ENCODE measurements around the gene HLF. TPM values are rescaled to one million over a fixed set of nuclear protein-coding genes. Genes with fewer than 3 reads are reported as not detected.

HLF gene
- total and polyA plus RNA-seq, 4 donors: 8.0 to 59.3 (median 24.6) TPM

DNA sequence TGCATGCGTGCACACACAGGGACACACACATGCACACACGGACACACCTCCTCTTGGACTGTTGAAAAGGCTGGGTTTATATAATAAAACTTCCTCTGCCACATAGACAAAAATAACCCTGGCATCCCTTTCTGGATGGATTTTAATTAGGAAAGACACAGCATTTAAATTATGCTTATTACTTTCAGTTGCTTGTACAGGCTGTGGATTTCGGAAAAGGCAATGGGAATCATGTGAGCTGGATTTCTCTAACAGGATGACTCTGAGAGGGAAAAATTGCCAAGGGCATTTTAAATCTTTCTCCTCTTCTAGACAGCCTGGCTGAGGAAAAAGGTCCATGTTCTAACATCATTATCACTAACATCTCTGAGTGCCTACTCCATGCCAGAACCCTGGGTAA, 75.9 kb downstream of the HLF start:
- H3K27ac ChIP-seq (ENCODE audit: low read depth in 1 of 2, low read length in 2 of 2): no peak overlapping the region
- no peaks in the 10 kb centered on the region for H3K27me3 ChIP-seq (ENCODE audit: control insufficient read depth in 4 of 4, insufficient read depth in 4 of 4, low read length in 3 of 4)
- WGBS: 93% methylated on average over 3 of the region's 3 CpGs
- DNase-seq (ENCODE audit: low spot score): no peak
- no peaks in the 10 kb centered on the region for H3K9me3 ChIP-seq (ENCODE audit: control insufficient read depth in 4 of 4, low read length in 3 of 4)
- no peak overlapping the region for H3K4me3 ChIP-seq (ENCODE audit: low read depth in 1 of 3, low read length in 3 of 3)
- no peaks in the 10 kb centered on the region for H3K36me3 ChIP-seq (ENCODE audit: control insufficient read depth in 4 of 4, insufficient read depth in 3 of 4, low read depth in 1 of 4, low read length in 3 of 4)
- no peak for TF ChIP-seq NR2F2 (IDR thresholded peaks at IDR 0.05)
- TF ChIP-seq, protein P1, sequence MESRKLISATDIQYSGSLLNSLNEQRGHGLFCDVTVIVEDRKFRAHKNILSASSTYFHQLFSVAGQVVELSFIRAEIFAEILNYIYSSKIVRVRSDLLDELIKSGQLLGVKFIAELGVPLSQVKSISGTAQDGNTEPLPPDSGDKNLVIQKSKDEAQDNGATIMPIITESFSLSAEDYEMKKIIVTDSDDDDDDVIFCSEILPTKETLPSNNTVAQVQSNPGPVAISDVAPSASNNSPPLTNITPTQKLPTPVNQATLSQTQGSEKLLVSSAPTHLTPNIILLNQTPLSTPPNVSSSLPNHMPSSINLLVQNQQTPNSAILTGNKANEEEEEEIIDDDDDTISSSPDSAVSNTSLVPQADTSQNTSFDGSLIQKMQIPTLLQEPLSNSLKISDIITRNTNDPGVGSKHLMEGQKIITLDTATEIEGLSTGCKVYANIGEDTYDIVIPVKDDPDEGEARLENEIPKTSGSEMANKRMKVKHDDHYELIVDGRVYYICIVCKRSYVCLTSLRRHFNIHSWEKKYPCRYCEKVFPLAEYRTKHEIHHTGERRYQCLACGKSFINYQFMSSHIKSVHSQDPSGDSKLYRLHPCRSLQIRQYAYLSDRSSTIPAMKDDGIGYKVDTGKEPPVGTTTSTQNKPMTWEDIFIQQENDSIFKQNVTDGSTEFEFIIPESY (IDR thresholded peaks at IDR 0.05): no peak
- no peak for TF ChIP-seq JUND (IDR thresholded peaks at IDR 0.05)
- TF ChIP-seq, protein P2, sequence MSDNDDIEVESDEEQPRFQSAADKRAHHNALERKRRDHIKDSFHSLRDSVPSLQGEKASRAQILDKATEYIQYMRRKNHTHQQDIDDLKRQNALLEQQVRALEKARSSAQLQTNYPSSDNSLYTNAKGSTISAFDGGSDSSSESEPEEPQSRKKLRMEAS (IDR thresholded peaks at IDR 0.05): no peak
- no peak for TF ChIP-seq EGR1 (IDR thresholded peaks at IDR 0.05; ENCODE audit: low read depth in 2 of 2)
- TF ChIP-seq, protein P3, sequence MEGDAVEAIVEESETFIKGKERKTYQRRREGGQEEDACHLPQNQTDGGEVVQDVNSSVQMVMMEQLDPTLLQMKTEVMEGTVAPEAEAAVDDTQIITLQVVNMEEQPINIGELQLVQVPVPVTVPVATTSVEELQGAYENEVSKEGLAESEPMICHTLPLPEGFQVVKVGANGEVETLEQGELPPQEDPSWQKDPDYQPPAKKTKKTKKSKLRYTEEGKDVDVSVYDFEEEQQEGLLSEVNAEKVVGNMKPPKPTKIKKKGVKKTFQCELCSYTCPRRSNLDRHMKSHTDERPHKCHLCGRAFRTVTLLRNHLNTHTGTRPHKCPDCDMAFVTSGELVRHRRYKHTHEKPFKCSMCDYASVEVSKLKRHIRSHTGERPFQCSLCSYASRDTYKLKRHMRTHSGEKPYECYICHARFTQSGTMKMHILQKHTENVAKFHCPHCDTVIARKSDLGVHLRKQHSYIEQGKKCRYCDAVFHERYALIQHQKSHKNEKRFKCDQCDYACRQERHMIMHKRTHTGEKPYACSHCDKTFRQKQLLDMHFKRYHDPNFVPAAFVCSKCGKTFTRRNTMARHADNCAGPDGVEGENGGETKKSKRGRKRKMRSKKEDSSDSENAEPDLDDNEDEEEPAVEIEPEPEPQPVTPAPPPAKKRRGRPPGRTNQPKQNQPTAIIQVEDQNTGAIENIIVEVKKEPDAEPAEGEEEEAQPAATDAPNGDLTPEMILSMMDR (IDR thresholded peaks at IDR 0.05; ENCODE audit: low read depth, low read length, missing input control): no peak
- no peak for TF ChIP-seq HNF4G (IDR thresholded peaks at IDR 0.05)
- no peak for TF ChIP-seq YY1 (IDR thresholded peaks at IDR 0.05)
- no peak for TF ChIP-seq RAD21 (IDR thresholded peaks at IDR 0.05)
- TF ChIP-seq GABPA (IDR thresholded peaks at IDR 0.05 in 1 of 2, conservative IDR thresholded peaks at IDR 0.05 in 1 of 2): no peak
- TF ChIP-seq, protein P4, sequence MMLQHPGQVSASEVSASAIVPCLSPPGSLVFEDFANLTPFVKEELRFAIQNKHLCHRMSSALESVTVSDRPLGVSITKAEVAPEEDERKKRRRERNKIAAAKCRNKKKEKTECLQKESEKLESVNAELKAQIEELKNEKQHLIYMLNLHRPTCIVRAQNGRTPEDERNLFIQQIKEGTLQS (IDR thresholded peaks at IDR 0.05): no peak
- TF ChIP-seq SP1 (IDR thresholded peaks at IDR 0.05): no peak
- TF ChIP-seq HNF4A (conservative IDR thresholded peaks at IDR 0.05): no peak
- no peak for TF ChIP-seq FOXA2 (IDR thresholded peaks at IDR 0.05)
- no peak for TF ChIP-seq FOXA1 (IDR thresholded peaks at IDR 0.05)
- TF ChIP-seq, protein P5, sequence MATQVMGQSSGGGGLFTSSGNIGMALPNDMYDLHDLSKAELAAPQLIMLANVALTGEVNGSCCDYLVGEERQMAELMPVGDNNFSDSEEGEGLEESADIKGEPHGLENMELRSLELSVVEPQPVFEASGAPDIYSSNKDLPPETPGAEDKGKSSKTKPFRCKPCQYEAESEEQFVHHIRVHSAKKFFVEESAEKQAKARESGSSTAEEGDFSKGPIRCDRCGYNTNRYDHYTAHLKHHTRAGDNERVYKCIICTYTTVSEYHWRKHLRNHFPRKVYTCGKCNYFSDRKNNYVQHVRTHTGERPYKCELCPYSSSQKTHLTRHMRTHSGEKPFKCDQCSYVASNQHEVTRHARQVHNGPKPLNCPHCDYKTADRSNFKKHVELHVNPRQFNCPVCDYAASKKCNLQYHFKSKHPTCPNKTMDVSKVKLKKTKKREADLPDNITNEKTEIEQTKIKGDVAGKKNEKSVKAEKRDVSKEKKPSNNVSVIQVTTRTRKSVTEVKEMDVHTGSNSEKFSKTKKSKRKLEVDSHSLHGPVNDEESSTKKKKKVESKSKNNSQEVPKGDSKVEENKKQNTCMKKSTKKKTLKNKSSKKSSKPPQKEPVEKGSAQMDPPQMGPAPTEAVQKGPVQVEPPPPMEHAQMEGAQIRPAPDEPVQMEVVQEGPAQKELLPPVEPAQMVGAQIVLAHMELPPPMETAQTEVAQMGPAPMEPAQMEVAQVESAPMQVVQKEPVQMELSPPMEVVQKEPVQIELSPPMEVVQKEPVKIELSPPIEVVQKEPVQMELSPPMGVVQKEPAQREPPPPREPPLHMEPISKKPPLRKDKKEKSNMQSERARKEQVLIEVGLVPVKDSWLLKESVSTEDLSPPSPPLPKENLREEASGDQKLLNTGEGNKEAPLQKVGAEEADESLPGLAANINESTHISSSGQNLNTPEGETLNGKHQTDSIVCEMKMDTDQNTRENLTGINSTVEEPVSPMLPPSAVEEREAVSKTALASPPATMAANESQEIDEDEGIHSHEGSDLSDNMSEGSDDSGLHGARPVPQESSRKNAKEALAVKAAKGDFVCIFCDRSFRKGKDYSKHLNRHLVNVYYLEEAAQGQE (IDR thresholded peaks at IDR 0.05): no peak
- TF ChIP-seq RXRA (IDR thresholded peaks at IDR 0.05): no peak
- no peak for TF ChIP-seq TAF1 (conservative IDR thresholded peaks at IDR 0.05)
- no peak overlapping the region for H3K9ac ChIP-seq (ENCODE audit: low read depth in 1 of 2, low read length in 2 of 2)
- H3K4me1 ChIP-seq (ENCODE audit: control insufficient read depth in 4 of 4, insufficient read depth in 4 of 4, low read length in 3 of 4): no peaks in the 10 kb centered on the region

All from liver (tissue), 9 donors.